ENCODE results near the gene ROBO1. TPM values are rescaled to one million over a fixed set of nuclear protein-coding genes. Genes with fewer than 3 reads are reported as not detected.
"Not testable (repeated sequence)": the region's sequence is repeated elsewhere in the genome, so short reads cannot be mapped to it uniquely, and the experiment has no call there.

ROBO1 gene
- 65.4 and 88.5 TPM in 2 replicates for total RNA-seq

DNA sequence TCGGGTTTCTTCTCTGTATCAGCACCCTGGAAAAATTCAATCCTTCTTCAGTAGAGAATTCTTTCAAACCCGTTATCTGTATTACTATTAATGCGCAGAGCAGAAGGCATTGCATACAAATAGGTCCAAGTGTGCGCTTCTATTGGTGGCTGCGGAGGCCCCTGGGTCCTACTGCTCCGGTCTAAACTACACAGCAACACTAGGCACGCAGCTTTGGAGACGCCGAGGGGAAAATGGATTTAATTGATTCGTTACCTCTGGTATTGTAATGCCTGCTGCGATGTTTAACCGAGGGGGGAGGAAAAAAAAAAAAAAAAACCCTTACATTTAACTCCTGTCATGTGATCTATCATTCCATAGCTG, at the start of gene ROBO1:
ROBO1 (minus strand) TSS at position 94 of the 363 bp plus-strand sequence.
- no peak for DNase-seq (ENCODE audit: low read depth)
- TF ChIP-seq, protein P1, sequence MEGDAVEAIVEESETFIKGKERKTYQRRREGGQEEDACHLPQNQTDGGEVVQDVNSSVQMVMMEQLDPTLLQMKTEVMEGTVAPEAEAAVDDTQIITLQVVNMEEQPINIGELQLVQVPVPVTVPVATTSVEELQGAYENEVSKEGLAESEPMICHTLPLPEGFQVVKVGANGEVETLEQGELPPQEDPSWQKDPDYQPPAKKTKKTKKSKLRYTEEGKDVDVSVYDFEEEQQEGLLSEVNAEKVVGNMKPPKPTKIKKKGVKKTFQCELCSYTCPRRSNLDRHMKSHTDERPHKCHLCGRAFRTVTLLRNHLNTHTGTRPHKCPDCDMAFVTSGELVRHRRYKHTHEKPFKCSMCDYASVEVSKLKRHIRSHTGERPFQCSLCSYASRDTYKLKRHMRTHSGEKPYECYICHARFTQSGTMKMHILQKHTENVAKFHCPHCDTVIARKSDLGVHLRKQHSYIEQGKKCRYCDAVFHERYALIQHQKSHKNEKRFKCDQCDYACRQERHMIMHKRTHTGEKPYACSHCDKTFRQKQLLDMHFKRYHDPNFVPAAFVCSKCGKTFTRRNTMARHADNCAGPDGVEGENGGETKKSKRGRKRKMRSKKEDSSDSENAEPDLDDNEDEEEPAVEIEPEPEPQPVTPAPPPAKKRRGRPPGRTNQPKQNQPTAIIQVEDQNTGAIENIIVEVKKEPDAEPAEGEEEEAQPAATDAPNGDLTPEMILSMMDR (IDR thresholded peaks at IDR 0.05; ENCODE audit: insufficient read depth, low read depth, low read length), result no peak
- H3K4me3 ChIP-seq (ENCODE audit: low read depth, low read length), result no peak within 1 kb of the TSS

DNA sequence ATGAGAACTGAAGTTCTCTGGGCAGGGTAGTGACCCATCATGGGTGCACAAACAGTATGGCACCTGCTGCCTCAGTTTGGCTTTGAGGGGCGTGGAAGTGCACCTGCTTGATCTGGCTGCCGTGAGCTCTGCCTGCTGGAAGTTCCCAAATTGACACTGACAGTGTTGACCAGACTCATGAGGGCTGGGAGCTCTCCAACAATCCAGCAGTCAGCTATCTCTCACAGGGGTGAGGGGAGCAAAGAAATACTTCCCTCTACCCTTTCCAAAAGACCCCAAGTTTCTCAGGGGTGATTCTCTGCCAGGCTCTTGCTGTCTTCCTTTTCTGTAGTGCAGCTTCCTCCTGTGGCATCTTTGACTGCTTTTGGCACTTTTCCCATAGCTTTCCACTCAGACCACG, 49.4 kb upstream of the ROBO1 start:
- H3K4me3 ChIP-seq (ENCODE audit: low read depth, low read length), result no peak overlapping the region
- TF ChIP-seq, protein P1 (IDR thresholded peaks at IDR 0.05; ENCODE audit: insufficient read depth, low read depth, low read length), result no peak
- no peak for DNase-seq (ENCODE audit: low read depth)

DNA sequence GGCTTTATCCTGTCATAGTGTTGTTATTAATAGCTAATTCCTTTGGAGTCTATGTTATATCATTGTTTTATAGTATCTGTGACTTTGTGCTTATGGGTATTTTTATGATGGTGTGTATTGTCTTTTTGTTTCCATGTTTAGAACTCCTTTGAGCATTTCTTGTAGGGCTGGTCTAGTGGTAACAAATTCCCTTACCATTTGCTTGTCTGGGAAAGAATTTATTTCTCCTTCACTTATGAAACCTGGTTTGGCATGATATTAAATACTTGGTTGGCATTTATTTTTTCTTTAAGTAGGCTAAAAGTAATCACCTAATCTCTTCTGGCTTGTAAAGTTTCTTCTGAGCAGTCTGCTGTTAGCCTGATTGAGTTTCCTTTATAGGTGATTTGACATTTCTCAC, 47.7 kb upstream of the ROBO1 start:
- TF ChIP-seq, protein P1 (IDR thresholded peaks at IDR 0.05; ENCODE audit: insufficient read depth, low read depth, low read length), result no peak
- DNase-seq (ENCODE audit: low read depth), result no peak
- H3K4me3 ChIP-seq (ENCODE audit: low read depth, low read length), result no peak overlapping the region

DNA sequence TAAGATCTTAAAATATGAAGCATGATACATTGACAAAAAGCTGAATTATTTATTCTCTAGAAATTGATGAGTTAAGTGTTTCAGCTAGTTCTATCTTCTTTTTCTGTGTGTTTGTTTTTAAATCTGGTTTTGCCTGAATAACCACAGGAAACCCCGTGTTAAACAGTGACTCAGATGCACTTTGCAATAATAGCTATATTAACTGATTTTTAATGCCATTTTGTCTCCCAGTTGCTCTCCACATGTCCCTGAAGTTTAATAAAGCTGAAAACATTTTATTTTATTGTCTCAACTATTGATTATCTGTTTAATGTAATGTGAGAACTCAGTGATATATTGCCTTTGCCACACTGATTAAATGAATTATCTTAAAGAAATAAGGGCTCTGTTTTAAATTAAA, 42.8 kb upstream of the ROBO1 start:
- no peak for DNase-seq (ENCODE audit: low read depth)
- TF ChIP-seq, protein P1 (IDR thresholded peaks at IDR 0.05; ENCODE audit: insufficient read depth, low read depth, low read length), result no peak
- no peak overlapping the region for H3K4me3 ChIP-seq (ENCODE audit: low read depth, low read length)

GRCh38 chr3:79810092-79810491, 42.3 kb upstream of the ROBO1 start:
- no peak for DNase-seq (ENCODE audit: low read depth)
- no peak overlapping the region for H3K4me3 ChIP-seq (ENCODE audit: low read depth, low read length)
- TF ChIP-seq, protein P1 (IDR thresholded peaks at IDR 0.05; ENCODE audit: insufficient read depth, low read depth, low read length), result no peak

DNA sequence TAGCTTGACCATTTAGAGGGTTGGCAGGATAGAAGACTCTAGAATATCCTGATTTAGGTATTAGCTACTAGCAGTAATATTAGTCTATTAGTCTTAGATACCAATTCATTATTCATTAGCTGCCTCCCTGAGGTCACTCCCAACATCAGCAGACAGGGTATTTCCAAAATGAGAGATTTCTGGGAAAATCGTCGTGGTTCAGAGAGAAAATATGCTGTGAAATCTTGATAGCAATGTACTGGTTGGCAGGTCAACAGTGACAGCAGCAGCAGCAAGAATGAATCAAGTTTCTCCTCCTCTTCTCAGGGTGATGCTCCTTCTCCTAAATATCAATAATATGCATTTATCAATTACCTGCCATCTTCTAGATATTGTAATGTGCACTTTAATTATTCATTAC, 41.3 kb upstream of the ROBO1 start:
- TF ChIP-seq, protein P1 (IDR thresholded peaks at IDR 0.05; ENCODE audit: insufficient read depth, low read depth, low read length), result no peak
- no peak overlapping the region for H3K4me3 ChIP-seq (ENCODE audit: low read depth, low read length)
- no peak for DNase-seq (ENCODE audit: low read depth)

DNA sequence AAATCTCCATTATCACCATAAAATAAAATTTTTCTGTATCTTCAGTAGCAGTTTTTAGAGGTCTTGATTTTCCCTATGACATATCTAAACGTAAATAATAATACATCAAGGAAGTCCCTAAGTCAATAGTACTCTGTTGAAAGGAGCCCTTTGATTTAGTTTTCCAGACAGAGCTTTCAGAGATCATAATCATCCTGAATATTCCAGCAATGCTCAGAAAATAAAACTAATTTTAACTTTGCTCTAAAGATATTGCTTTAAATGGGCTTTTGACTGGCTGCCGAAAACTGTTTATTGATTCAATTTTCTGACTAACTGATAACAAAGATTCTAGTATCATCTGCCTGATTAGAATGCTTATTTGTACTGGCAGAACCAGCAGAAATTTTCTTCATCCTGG, 40.7 kb upstream of the ROBO1 start:
- H3K4me3 ChIP-seq (ENCODE audit: low read depth, low read length), result no peak overlapping the region
- no peak for DNase-seq (ENCODE audit: low read depth)
- TF ChIP-seq, protein P1 (IDR thresholded peaks at IDR 0.05; ENCODE audit: insufficient read depth, low read depth, low read length), result no peak

- DNase-seq (ENCODE audit: low read depth), result not testable (repeated sequence)
Measured at GRCh38 chr3:79790177-79790576, 22.4 kb upstream of the ROBO1 start.

More at GRCh38 chr3:79790177-79790576, 22.4 kb upstream of the ROBO1 start:
- H3K4me3 ChIP-seq (ENCODE audit: low read depth, low read length), result not testable (repeated sequence)
